SH-SY5Y (cell line): ENCODE results near the gene CACNA1I.

Source experiments
- GATA2 ChIP-seq: IDR thresholded peaks from 2 replicates; pipeline ENCODE4 v1.6.1; 2011; ENCODE audit warnings: mild to moderate bottlenecking, low read depth, low read length
- GATA3 ChIP-seq: IDR thresholded peaks from 2 replicates; pipeline ENCODE4 v1.6.1; 2011; ENCODE audit warnings: low read depth, mild to moderate bottlenecking, low read length, moderate library complexity

CACNA1I gene

GRCh38 chr22:39570665-39571064 is at the start of gene CACNA1I:
CACNA1I (plus strand) TSS chr22:39570753; CDS start chr22:39570753, 0 bp downstream.
- TF ChIP-seq GATA2 (no peak), GATA3 (no peak)

- no peak for TF ChIP-seq GATA3
- no peak for TF ChIP-seq GATA2
Observed at GRCh38 chr22:39522567-39523300, 47.8 kb upstream of the CACNA1I start.

GRCh38 chr22:39524089-39524752 is 46.3 kb upstream of the CACNA1I start:
- TF ChIP-seq GATA3 (no peak), GATA2 (no peak)

- TF ChIP-seq GATA2 = no peak
- TF ChIP-seq GATA3 = no peak
Observed at GRCh38 chr22:39524753-39525657, 45.5 kb upstream of the CACNA1I start.

- TF ChIP-seq GATA2 (no peak), GATA3 (no peak)
Observed at GRCh38 chr22:39525658-39525975, 44.9 kb upstream of the CACNA1I start.

GRCh38 chr22:39526736-39527171 is 43.8 kb upstream of the CACNA1I start:
- TF ChIP-seq GATA2 = no peak
- TF ChIP-seq GATA3 = no peak

GRCh38 chr22:39527481-39527961 is 43.0 kb upstream of the CACNA1I start:
- TF ChIP-seq GATA2 (no peak), GATA3 (no peak)

- TF ChIP-seq GATA2 (no peak), GATA3 (no peak)
Observed at GRCh38 chr22:39528080-39528661, 42.4 kb upstream of the CACNA1I start.

GRCh38 chr22:39528681-39529486 is 41.7 kb upstream of the CACNA1I start:
- TF ChIP-seq GATA3 (no peak), GATA2 (no peak)

- TF ChIP-seq GATA2 (no peak), GATA3 (no peak)
Observed at GRCh38 chr22:39529487-39529851, 41.1 kb upstream of the CACNA1I start.

GRCh38 chr22:39530116-39530515 is 40.4 kb upstream of the CACNA1I start:
- no peak for TF ChIP-seq GATA3

GRCh38 chr22:39530692-39531331 is 39.7 kb upstream of the CACNA1I start:
- no peak for TF ChIP-seq GATA2
- no peak for TF ChIP-seq GATA3

- TF ChIP-seq GATA2 (no peak), GATA3 (no peak)
Observed at GRCh38 chr22:39532215-39533073, 38.1 kb upstream of the CACNA1I start, which contains the start of gene RPS19BP1. RPS19BP1 (minus strand) TSS chr22:39532748; CDS start chr22:39532738, 10 bp downstream.
